ENCODE results near the gene ASXL3. TPM values are rescaled to one million over a fixed set of nuclear protein-coding genes. Genes with fewer than 3 reads are reported as not detected.

ASXL3 gene
- total RNA-seq, 4 donors from 2014 or later = 8.3 to 25.3 (median 20.3) TPM

DNA sequence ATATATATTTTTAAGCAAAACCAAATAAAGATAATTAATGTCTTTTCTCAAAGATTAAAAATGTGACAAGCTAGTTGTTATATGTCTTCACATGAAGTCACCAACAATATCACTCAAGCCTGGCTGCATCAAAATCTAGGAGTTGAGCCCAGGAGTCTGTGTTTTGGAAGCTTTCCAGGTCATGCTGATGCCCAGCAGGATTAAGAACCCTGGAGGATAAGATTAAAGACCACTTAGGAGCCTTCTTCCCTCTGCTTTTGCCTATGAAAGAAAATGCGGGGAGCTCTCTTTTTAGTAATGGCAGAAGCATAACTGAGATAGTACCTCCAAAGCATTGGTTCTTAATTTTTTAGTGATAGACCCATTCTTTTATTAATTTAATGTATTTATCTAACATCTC lies 157.4 kb downstream of the ASXL3 start:
- TF ChIP-seq POLR2A (IDR thresholded peaks at IDR 0.05) (no peak), CTCF (IDR thresholded peaks at IDR 0.05) (no peak)
- no peak for DNase-seq
- intact Hi-C loops (cut with DNase I) = no loop called here
- H3K4me3 ChIP-seq (replicated peaks in 1 of 3) = no peak overlapping the region
- H3K9me3 ChIP-seq = no peaks in the 10 kb centered on the region
- no peaks in the 10 kb centered on the region for H3K27me3 ChIP-seq
- H3K4me1 ChIP-seq = no peaks in the 10 kb centered on the region
- 87 to 92% methylated on average over 1 of the region's 1 CpG for WGBS, 2 donors
- peaks cover 0 to 9% of the 10 kb centered on the region in 2 donors for H3K36me3 ChIP-seq
- no peak overlapping the region for H3K27ac ChIP-seq

DNA sequence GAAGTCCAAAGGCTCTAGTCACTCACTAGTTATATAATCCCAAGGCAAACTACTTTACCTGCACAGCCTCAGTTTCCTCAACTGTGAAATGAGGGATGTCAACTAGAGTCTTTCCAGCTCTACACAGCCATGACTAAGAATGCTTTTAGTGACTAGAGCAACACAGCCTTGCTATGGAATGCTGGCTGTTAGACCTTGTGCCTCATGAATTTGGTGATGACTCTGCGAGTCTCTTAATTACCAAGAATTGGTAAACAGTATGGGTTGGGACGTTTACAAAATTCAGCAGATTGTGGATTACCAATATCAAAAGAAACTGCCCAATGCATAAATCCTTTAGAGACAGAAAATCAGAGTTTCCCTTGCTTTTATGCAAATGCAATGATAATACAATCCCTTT lies 163.7 kb downstream of the ASXL3 start:
- TF ChIP-seq CTCF (IDR thresholded peaks at IDR 0.05) (no peak), POLR2A (IDR thresholded peaks at IDR 0.05) (no peak)
- Histone ChIP-seq H3K27ac (no peak overlapping the region), H3K9me3 (no peaks in the 10 kb centered on the region), H3K27me3 (no peaks in the 10 kb centered on the region), H3K4me1 (no peaks in the 10 kb centered on the region), H3K36me3 (peaks cover 9 to 28% of the 10 kb centered on the region in 2 donors), H3K4me3 (replicated peaks in 1 of 3) (no peak overlapping the region)
- WGBS, 2 donors = 92 to 98% methylated on average over 2 of the region's 2 CpGs
- intact Hi-C loops (cut with DNase I) = no loop called here
- DNase-seq = no peak

GRCh38 chr18:33744032-33744697 lies 166.1 kb downstream of the ASXL3 start:
- intact Hi-C loops (cut with DNase I) = no loop called here
- no peak for DNase-seq
- 95 to 96% methylated on average over 20 of the region's 20 CpGs for WGBS, 2 donors

DNA sequence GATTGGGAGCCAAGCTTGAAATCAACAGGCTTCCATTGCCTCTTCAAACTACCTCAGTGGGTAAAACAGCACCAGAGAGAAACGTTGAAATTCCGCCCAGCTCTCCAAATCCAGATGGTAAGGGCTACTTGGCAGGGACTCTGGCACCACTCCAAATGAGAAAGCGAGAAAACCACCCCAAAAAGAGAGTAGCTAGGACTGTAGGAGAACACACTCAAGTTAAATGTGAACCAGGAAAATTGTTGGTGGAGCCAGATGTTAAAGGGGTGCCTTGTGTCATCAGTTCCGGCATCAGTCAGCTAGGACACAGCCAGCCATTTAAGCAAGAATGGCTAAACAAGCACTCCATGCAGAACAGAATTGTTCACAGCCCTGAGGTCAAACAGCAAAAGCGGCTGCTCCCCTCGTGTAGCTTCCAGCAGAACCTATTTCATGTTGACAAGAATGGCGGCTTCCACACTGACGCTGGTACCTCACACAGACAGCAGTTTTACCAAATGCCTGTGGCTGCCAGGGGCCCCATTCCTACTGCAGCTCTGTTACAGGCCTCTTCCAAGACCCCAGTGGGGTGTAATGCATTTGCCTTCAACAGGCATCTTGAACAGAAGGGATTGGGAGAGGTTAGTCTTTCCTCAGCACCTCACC lies 167.3 kb downstream of the ASXL3 start:
- Histone ChIP-seq H3K4me1 (no peaks in the 10 kb centered on the region), H3K27ac (no peak overlapping the region), H3K4me3 (replicated peaks in 1 of 3) (no peak overlapping the region), H3K27me3 (no peaks in the 10 kb centered on the region), H3K9me3 (no peaks in the 10 kb centered on the region), H3K36me3 (peaks cover 9 to 19% of the 10 kb centered on the region in 2 donors)
- TF ChIP-seq POLR2A (IDR thresholded peaks at IDR 0.05) (no peak), CTCF (IDR thresholded peaks at IDR 0.05) (no peak)
- intact Hi-C loops (cut with DNase I) = no loop called here
- DNase-seq = no peak
- WGBS, 2 donors = 87 to 92% methylated on average over 8 of the region's 8 CpGs

More at GRCh38 chr18:33744032-33744697, 166.1 kb downstream of the ASXL3 start:
- H3K4me1 ChIP-seq = no peaks in the 10 kb centered on the region
- H3K27ac ChIP-seq = no peak overlapping the region
- H3K27me3 ChIP-seq = no peaks in the 10 kb centered on the region
- TF ChIP-seq POLR2A (IDR thresholded peaks at IDR 0.05) (no peak), CTCF (IDR thresholded peaks at IDR 0.05) (no peak)
- H3K4me3 ChIP-seq (replicated peaks in 1 of 3) = no peak overlapping the region
- no peaks in the 10 kb centered on the region for H3K9me3 ChIP-seq
- peaks cover 9 to 28% of the 10 kb centered on the region in 2 donors for H3K36me3 ChIP-seq

GRCh38 chr18:33745871-33746545 lies 168.0 kb downstream of the ASXL3 start:
- Histone ChIP-seq H3K27me3 (no peaks in the 10 kb centered on the region), H3K27ac (no peak overlapping the region), H3K9me3 (no peaks in the 10 kb centered on the region), H3K36me3 (peaks cover 9 to 19% of the 10 kb centered on the region in 2 donors), H3K4me3 (replicated peaks in 1 of 3) (no peak overlapping the region), H3K4me1 (peaks cover 0 to 5% of the 10 kb centered on the region in 2 donors)
- TF ChIP-seq CTCF (IDR thresholded peaks at IDR 0.05) = no peak
- TF ChIP-seq POLR2A (IDR thresholded peaks at IDR 0.05) = no peak
- intact Hi-C loops (cut with DNase I) = no loop called here
- DNase-seq = no peak
- 86 to 90% methylated on average over 15 to 16 of the region's 16 CpGs for WGBS, 2 donors

Measured in thyroid gland (tissue), 4 donors.